ENCODE data around the gene NUMBL.
"Not testable (repeated sequence)": the region's sequence is repeated elsewhere in the genome, so short reads cannot be mapped to it uniquely, and the experiment has no call there.

Gene NUMBL

GRCh38 chr19:40690050-40690692 is at the start of gene NUMBL:
Gene NUMBL (minus strand): TSS chr19:40690651. CDS start chr19:40690483, 168 bp downstream.
- H3K4me3 ChIP-seq (ENCODE audit: low read depth, low read length): peak within 1 kb of the TSS; percentile 57

GRCh38 chr19:40739030-40739839 is 48.8 kb upstream of the NUMBL start:
- H3K4me3 ChIP-seq (ENCODE audit: low read depth, low read length): no peak overlapping the region

GRCh38 chr19:40737102-40737644 is 46.7 kb upstream of the NUMBL start:
- H3K4me3 ChIP-seq (ENCODE audit: low read depth, low read length): no peak overlapping the region

GRCh38 chr19:40736661-40737060 is 46.2 kb upstream of the NUMBL start:
- H3K4me3 ChIP-seq (ENCODE audit: low read depth, low read length): no peak overlapping the region

GRCh38 chr19:40735013-40735771 is 44.7 kb upstream of the NUMBL start:
- no peak overlapping the region for H3K4me3 ChIP-seq (ENCODE audit: low read depth, low read length)

GRCh38 chr19:40733149-40733548 is 42.7 kb upstream of the NUMBL start:
- H3K4me3 ChIP-seq (ENCODE audit: low read depth, low read length): no peak overlapping the region

- H3K4me3 ChIP-seq (ENCODE audit: low read depth, low read length): not testable (repeated sequence)
Measured at GRCh38 chr19:40732304-40732703, 41.9 kb upstream of the NUMBL start.

- H3K4me3 ChIP-seq (ENCODE audit: low read depth, low read length): not testable (repeated sequence)
Measured at GRCh38 chr19:40730065-40730464, 39.6 kb upstream of the NUMBL start.

GRCh38 chr19:40726279-40726678 is 35.8 kb upstream of the NUMBL start:
- H3K4me3 ChIP-seq (ENCODE audit: low read depth, low read length): no peak overlapping the region

- H3K4me3 ChIP-seq (ENCODE audit: low read depth, low read length): no peak overlapping the region
Measured at GRCh38 chr19:40724855-40725254, 34.4 kb upstream of the NUMBL start.

- H3K4me3 ChIP-seq (ENCODE audit: low read depth, low read length): no peak overlapping the region
Measured at GRCh38 chr19:40724315-40724714, 33.9 kb upstream of the NUMBL start.

- H3K4me3 ChIP-seq (ENCODE audit: low read depth, low read length): no peak overlapping the region
Measured at GRCh38 chr19:40723661-40724254, 33.3 kb upstream of the NUMBL start.

- H3K4me3 ChIP-seq (ENCODE audit: low read depth, low read length): no peak overlapping the region
Measured at GRCh38 chr19:40721936-40722661, 31.6 kb upstream of the NUMBL start.

- no peak overlapping the region for H3K4me3 ChIP-seq (ENCODE audit: low read depth, low read length)
Measured at GRCh38 chr19:40721140-40721486, 30.7 kb upstream of the NUMBL start.

- no peak overlapping the region for H3K4me3 ChIP-seq (ENCODE audit: low read depth, low read length)
Measured at GRCh38 chr19:40719414-40719894, 29.0 kb upstream of the NUMBL start.

- H3K4me3 ChIP-seq (ENCODE audit: low read depth, low read length): peak overlapping the region; percentile 74
Measured at GRCh38 chr19:40718774-40719391, 28.4 kb upstream of the NUMBL start.

GRCh38 chr19:40717880-40718773 is 27.7 kb upstream of the NUMBL start:
- peak overlapping the region; percentile 74 for H3K4me3 ChIP-seq (ENCODE audit: low read depth, low read length)

- peak overlapping the region; percentile 74 for H3K4me3 ChIP-seq (ENCODE audit: low read depth, low read length)
Measured at GRCh38 chr19:40717325-40717879, 27.0 kb upstream of the NUMBL start.

All from iPS-11a (cell line).